Measurements from ENCODE around the gene VAPA.

VAPA gene

GRCh38 chr18:9931678-9932077 lies 17.9 kb downstream of the VAPA start:
- no peak overlapping the region for H3K4me3 ChIP-seq (replicated peaks; ENCODE audit: low read depth, low read length)
- no peak for TF ChIP-seq CTCF (IDR thresholded peaks at IDR 0.05; ENCODE audit: low read depth, low read length, missing control alignments)
- DNase-seq (ENCODE audit: extremely low read depth, low read depth) = no peak

GRCh38 chr18:9933865-9934264 lies 20.0 kb downstream of the VAPA start:
- TF ChIP-seq CTCF (IDR thresholded peaks at IDR 0.05; ENCODE audit: low read depth, low read length, missing control alignments) = no peak
- no peak for DNase-seq (ENCODE audit: extremely low read depth, low read depth)
- H3K4me3 ChIP-seq (replicated peaks; ENCODE audit: low read depth, low read length) = no peak overlapping the region

GRCh38 chr18:9934274-9934673 lies 20.5 kb downstream of the VAPA start:
- no peak for TF ChIP-seq CTCF (IDR thresholded peaks at IDR 0.05; ENCODE audit: low read depth, low read length, missing control alignments)
- no peak overlapping the region for H3K4me3 ChIP-seq (replicated peaks; ENCODE audit: low read depth, low read length)

GRCh38 chr18:9941103-9941502 lies 27.3 kb downstream of the VAPA start:
- no peak for TF ChIP-seq CTCF (IDR thresholded peaks at IDR 0.05; ENCODE audit: low read depth, low read length, missing control alignments)
- H3K4me3 ChIP-seq (replicated peaks; ENCODE audit: low read depth, low read length) = no peak overlapping the region
- DNase-seq (ENCODE audit: extremely low read depth, low read depth) = no peak

More at GRCh38 chr18:9934274-9934673, 20.5 kb downstream of the VAPA start:
- DNase-seq (ENCODE audit: extremely low read depth, low read depth) = no peak

GRCh38 chr18:9941660-9942059 lies 27.8 kb downstream of the VAPA start:
- no peak for DNase-seq (ENCODE audit: extremely low read depth, low read depth)
- H3K4me3 ChIP-seq (replicated peaks; ENCODE audit: low read depth, low read length) = no peak overlapping the region

GRCh38 chr18:9943311-9943710 lies 29.5 kb downstream of the VAPA start:
- no peak for TF ChIP-seq CTCF (IDR thresholded peaks at IDR 0.05; ENCODE audit: low read depth, low read length, missing control alignments)
- H3K4me3 ChIP-seq (replicated peaks; ENCODE audit: low read depth, low read length) = no peak overlapping the region
- no peak for DNase-seq (ENCODE audit: extremely low read depth, low read depth)

More at GRCh38 chr18:9941660-9942059, 27.8 kb downstream of the VAPA start:
- no peak for TF ChIP-seq CTCF (IDR thresholded peaks at IDR 0.05; ENCODE audit: low read depth, low read length, missing control alignments)

GRCh38 chr18:9944805-9945204 lies 31.0 kb downstream of the VAPA start:
- no peak for TF ChIP-seq CTCF (IDR thresholded peaks at IDR 0.05; ENCODE audit: low read depth, low read length, missing control alignments)
- no peak for DNase-seq (ENCODE audit: extremely low read depth, low read depth)
- H3K4me3 ChIP-seq (replicated peaks; ENCODE audit: low read depth, low read length) = no peak overlapping the region
